Measurements from ENCODE around the gene CCNF.

GRCh38 chr16:2388875-2389433, 40.3 kb upstream of the CCNF start:
- no peak for TF ChIP-seq CTCF (IDR thresholded peaks at IDR 0.05)
- TF ChIP-seq POLR2A (IDR thresholded peaks at IDR 0.05), result no peak

All from thyroid gland (tissue), 4 donors.